NCI-H82 treated with DMSO at 0.1 percent for 48 hours (cell line): Measurements from ENCODE around the gene FAM114A1.
"Not testable (repeated sequence)": the region's sequence is repeated elsewhere in the genome, so short reads cannot be mapped to it uniquely, and the experiment has no call there.

ENCODE experiments used
- DNase-seq: peaks from one replicate; lab custom pipeline; 2025; ENCODE audit not compliant: unreplicated experiment; lab: John Stamatoyannopoulos, UW

FAM114A1 gene

GRCh38 chr4:38930707-38931106 is 63.1 kb downstream of the FAM114A1 start:
- no peak for DNase-seq

- DNase-seq: no peak
Observed at GRCh38 chr4:38931125-38931524, 63.5 kb downstream of the FAM114A1 start.

- no peak for DNase-seq
Observed at GRCh38 chr4:38935391-38936073, 67.9 kb downstream of the FAM114A1 start.

- no peak for DNase-seq
Observed at GRCh38 chr4:38939165-38939564, 71.6 kb downstream of the FAM114A1 start.

- no peak for DNase-seq
Observed at GRCh38 chr4:38940476-38940875, 72.9 kb downstream of the FAM114A1 start.

- DNase-seq: not testable (repeated sequence)
Observed at GRCh38 chr4:38941906-38942305, 74.3 kb downstream of the FAM114A1 start.

GRCh38 chr4:38943343-38943742 is 75.7 kb downstream of the FAM114A1 start:
- DNase-seq: no peak

GRCh38 chr4:38944440-38944839 is 76.8 kb downstream of the FAM114A1 start:
- no peak for DNase-seq

- no peak for DNase-seq
Observed at GRCh38 chr4:38946919-38947318, 79.3 kb downstream of the FAM114A1 start.

GRCh38 chr4:38948551-38948950 is 80.9 kb downstream of the FAM114A1 start:
- DNase-seq: no peak

GRCh38 chr4:38949411-38950051 is 81.9 kb downstream of the FAM114A1 start:
- no peak for DNase-seq

- DNase-seq: no peak
Observed at GRCh38 chr4:38950159-38950558, 82.6 kb downstream of the FAM114A1 start.

GRCh38 chr4:38950734-38951133 is 83.1 kb downstream of the FAM114A1 start:
- no peak for DNase-seq

GRCh38 chr4:38951598-38951997 is 84.0 kb downstream of the FAM114A1 start:
- no peak for DNase-seq

- DNase-seq: no peak
Observed at GRCh38 chr4:38952017-38952416, 84.4 kb downstream of the FAM114A1 start.

- no peak for DNase-seq
Observed at GRCh38 chr4:38954727-38955126, 87.1 kb downstream of the FAM114A1 start.

- no peak for DNase-seq
Observed at GRCh38 chr4:38955957-38956356, 88.4 kb downstream of the FAM114A1 start.

- DNase-seq: no peak
Observed at GRCh38 chr4:38957261-38957815, 89.7 kb downstream of the FAM114A1 start.

- no peak for DNase-seq
Observed at GRCh38 chr4:38957893-38958292, 90.3 kb downstream of the FAM114A1 start.

GRCh38 chr4:38958453-38959190 is 91.0 kb downstream of the FAM114A1 start:
- DNase-seq: no peak

GRCh38 chr4:38959248-38959647 is 91.6 kb downstream of the FAM114A1 start:
- not testable (repeated sequence) for DNase-seq
